ENCODE measurements around the gene LRRC49.

LRRC49 gene

GRCh38 chr15:71048913-71049675 lies 156.5 kb downstream of the LRRC49 start:
- in situ Hi-C loops (cut with HindIII; ENCODE audit: low sequenced_read_pairs) = no loop called here

GRCh38 chr15:71049706-71050422 lies 157.2 kb downstream of the LRRC49 start:
- in situ Hi-C loops (cut with HindIII; ENCODE audit: low sequenced_read_pairs) = no loop called here

GRCh38 chr15:71050461-71050860 lies 157.8 kb downstream of the LRRC49 start:
- in situ Hi-C loops (cut with HindIII; ENCODE audit: low sequenced_read_pairs) = no loop called here

- in situ Hi-C loops (cut with HindIII; ENCODE audit: low sequenced_read_pairs) = no loop called here
Observed at GRCh38 chr15:71051539-71051938, 158.9 kb downstream of the LRRC49 start.

- in situ Hi-C loops (cut with HindIII; ENCODE audit: low sequenced_read_pairs) = no loop called here
Observed at GRCh38 chr15:71052356-71052755, 159.7 kb downstream of the LRRC49 start.

GRCh38 chr15:71054286-71054952 lies 161.8 kb downstream of the LRRC49 start:
- in situ Hi-C loops (cut with HindIII; ENCODE audit: low sequenced_read_pairs) = no loop called here

GRCh38 chr15:71055461-71055860 lies 162.8 kb downstream of the LRRC49 start:
- in situ Hi-C loops (cut with HindIII; ENCODE audit: low sequenced_read_pairs) = no loop called here

GRCh38 chr15:71056111-71056510 lies 163.5 kb downstream of the LRRC49 start:
- in situ Hi-C loops (cut with HindIII; ENCODE audit: low sequenced_read_pairs) = no loop called here

GRCh38 chr15:71057143-71057542 lies 164.5 kb downstream of the LRRC49 start:
- in situ Hi-C loops (cut with HindIII; ENCODE audit: low sequenced_read_pairs) = no loop called here

- in situ Hi-C loops (cut with HindIII; ENCODE audit: low sequenced_read_pairs) = no loop called here
Observed at GRCh38 chr15:71057581-71057980, 165.0 kb downstream of the LRRC49 start.

GRCh38 chr15:71060983-71061382 lies 168.4 kb downstream of the LRRC49 start:
- in situ Hi-C loops (cut with HindIII; ENCODE audit: low sequenced_read_pairs) = no loop called here

- in situ Hi-C loops (cut with HindIII; ENCODE audit: low sequenced_read_pairs) = no loop called here
Observed at GRCh38 chr15:71066983-71067382, 174.4 kb downstream of the LRRC49 start.

GRCh38 chr15:71069693-71070092 lies 177.1 kb downstream of the LRRC49 start:
- in situ Hi-C loops (cut with HindIII; ENCODE audit: low sequenced_read_pairs) = no loop called here

- in situ Hi-C loops (cut with HindIII; ENCODE audit: low sequenced_read_pairs) = no loop called here
Observed at GRCh38 chr15:71071529-71071928, 178.9 kb downstream of the LRRC49 start.

- in situ Hi-C loops (cut with HindIII; ENCODE audit: low sequenced_read_pairs) = no loop called here
Observed at GRCh38 chr15:71072423-71072822, 179.8 kb downstream of the LRRC49 start.

- in situ Hi-C loops (cut with HindIII; ENCODE audit: low sequenced_read_pairs) = no loop called here
Observed at GRCh38 chr15:71078506-71079207, 186.0 kb downstream of the LRRC49 start.

GRCh38 chr15:71079208-71080044 lies 186.8 kb downstream of the LRRC49 start:
- in situ Hi-C loops (cut with HindIII; ENCODE audit: low sequenced_read_pairs) = no loop called here

- in situ Hi-C loops (cut with HindIII; ENCODE audit: low sequenced_read_pairs) = no loop called here
Observed at GRCh38 chr15:71080166-71080565, 187.5 kb downstream of the LRRC49 start.

GRCh38 chr15:71080705-71081104 lies 188.1 kb downstream of the LRRC49 start:
- in situ Hi-C loops (cut with HindIII; ENCODE audit: low sequenced_read_pairs) = no loop called here

GRCh38 chr15:71082803-71083202 lies 190.2 kb downstream of the LRRC49 start:
- in situ Hi-C loops (cut with HindIII; ENCODE audit: low sequenced_read_pairs) = no loop called here

All from endothelial cell of hepatic sinusoid (primary cell).